ENCODE data around the gene FAM221A.

DNA sequence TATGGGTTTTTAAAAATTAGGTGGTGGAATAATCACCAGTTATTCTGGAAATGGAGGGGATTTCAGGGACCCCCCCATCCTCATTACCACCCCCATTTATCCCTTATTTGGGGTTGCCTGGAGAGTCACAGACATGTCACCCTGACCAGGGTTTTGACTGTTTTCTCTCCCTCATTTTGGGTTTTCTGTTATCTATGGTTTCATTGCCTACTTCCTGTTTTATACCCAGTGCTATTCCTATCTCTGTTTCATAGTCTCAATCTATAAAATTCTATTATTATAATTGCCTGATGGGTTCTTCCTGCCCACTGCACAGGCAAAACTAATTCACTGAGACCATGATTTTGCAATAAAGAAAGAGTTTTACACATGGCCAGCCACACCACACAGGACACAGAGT is 15.9 kb upstream of the FAM221A start:
- TF ChIP-seq POLR2A (IDR thresholded peaks at IDR 0.05), result no peak
- TF ChIP-seq, protein P1, sequence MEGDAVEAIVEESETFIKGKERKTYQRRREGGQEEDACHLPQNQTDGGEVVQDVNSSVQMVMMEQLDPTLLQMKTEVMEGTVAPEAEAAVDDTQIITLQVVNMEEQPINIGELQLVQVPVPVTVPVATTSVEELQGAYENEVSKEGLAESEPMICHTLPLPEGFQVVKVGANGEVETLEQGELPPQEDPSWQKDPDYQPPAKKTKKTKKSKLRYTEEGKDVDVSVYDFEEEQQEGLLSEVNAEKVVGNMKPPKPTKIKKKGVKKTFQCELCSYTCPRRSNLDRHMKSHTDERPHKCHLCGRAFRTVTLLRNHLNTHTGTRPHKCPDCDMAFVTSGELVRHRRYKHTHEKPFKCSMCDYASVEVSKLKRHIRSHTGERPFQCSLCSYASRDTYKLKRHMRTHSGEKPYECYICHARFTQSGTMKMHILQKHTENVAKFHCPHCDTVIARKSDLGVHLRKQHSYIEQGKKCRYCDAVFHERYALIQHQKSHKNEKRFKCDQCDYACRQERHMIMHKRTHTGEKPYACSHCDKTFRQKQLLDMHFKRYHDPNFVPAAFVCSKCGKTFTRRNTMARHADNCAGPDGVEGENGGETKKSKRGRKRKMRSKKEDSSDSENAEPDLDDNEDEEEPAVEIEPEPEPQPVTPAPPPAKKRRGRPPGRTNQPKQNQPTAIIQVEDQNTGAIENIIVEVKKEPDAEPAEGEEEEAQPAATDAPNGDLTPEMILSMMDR (IDR thresholded peaks at IDR 0.05), result no peak

Data from ovary (tissue), 3 donors.